ENCODE data around the gene CCDC32. TPM values are rescaled to one million over a fixed set of nuclear protein-coding genes. Genes with fewer than 3 reads are reported as not detected.

CCDC32 gene
- total and polyA plus RNA-seq, 2 of the 13 experiments (the other 11 are each of a cell fraction or from before 2014, with no cell fraction given): 10.8 to 23.2 TPM

DNA sequence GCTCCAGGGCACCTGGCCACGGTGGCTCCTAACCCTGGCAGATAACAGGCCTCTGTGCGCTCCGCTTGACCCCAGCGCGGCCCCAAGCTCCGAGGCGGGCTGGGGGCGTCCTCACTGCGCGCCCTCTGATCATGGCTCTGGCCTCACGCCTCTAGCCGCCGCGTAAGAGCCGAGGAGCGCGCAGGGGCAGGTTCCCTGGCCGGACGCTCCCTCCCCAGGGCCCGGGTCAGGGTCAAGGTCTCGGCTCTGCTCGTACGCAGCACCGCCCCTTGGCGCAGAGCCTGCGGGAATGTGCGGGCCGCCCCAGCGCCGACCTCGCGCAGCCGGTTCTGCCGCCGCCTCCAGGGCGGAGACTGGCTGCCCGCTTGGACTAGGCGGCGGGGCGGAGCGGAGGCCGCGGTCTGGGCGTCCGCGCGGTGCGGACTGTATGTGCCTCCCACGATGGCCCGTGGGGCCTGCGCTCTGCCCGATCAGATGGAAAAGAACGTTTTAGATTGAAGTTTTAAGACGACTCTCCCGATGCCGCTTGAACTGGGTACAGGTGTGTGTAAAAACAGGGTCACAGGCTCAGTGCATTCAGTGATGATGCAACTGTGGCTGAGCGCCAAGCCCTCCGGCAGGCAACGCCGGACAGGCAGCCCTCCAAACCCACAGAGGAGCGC, 53.2 kb downstream of the CCDC32 start (continued):
- TF ChIP-seq ZNF143 (CRISPR knock-in tag; IDR thresholded peaks at IDR 0.05): no peak
- TF ChIP-seq ZNF468 (CRISPR knock-in tag; IDR thresholded peaks at IDR 0.05): no peak
- TF ChIP-seq MIER2 (CRISPR knock-in tag; IDR thresholded peaks at IDR 0.05): no peak
- TF ChIP-seq, protein P1, sequence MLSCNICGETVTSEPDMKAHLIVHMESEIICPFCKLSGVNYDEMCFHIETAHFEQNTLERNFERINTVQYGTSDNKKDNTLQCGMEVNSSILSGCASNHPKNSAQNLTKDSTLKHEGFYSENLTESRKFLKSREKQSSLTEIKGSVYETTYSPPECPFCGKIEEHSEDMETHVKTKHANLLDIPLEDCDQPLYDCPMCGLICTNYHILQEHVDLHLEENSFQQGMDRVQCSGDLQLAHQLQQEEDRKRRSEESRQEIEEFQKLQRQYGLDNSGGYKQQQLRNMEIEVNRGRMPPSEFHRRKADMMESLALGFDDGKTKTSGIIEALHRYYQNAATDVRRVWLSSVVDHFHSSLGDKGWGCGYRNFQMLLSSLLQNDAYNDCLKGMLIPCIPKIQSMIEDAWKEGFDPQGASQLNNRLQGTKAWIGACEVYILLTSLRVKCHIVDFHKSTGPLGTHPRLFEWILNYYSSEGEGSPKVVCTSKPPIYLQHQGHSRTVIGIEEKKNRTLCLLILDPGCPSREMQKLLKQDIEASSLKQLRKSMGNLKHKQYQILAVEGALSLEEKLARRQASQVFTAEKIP (CRISPR knock-in tag; IDR thresholded peaks at IDR 0.05; ENCODE audit: borderline replicate concordance): no peak
- no peak for TF ChIP-seq JUNB (CRISPR knock-in tag; IDR thresholded peaks at IDR 0.05; ENCODE audit: borderline replicate concordance)
- TF ChIP-seq, protein P2, sequence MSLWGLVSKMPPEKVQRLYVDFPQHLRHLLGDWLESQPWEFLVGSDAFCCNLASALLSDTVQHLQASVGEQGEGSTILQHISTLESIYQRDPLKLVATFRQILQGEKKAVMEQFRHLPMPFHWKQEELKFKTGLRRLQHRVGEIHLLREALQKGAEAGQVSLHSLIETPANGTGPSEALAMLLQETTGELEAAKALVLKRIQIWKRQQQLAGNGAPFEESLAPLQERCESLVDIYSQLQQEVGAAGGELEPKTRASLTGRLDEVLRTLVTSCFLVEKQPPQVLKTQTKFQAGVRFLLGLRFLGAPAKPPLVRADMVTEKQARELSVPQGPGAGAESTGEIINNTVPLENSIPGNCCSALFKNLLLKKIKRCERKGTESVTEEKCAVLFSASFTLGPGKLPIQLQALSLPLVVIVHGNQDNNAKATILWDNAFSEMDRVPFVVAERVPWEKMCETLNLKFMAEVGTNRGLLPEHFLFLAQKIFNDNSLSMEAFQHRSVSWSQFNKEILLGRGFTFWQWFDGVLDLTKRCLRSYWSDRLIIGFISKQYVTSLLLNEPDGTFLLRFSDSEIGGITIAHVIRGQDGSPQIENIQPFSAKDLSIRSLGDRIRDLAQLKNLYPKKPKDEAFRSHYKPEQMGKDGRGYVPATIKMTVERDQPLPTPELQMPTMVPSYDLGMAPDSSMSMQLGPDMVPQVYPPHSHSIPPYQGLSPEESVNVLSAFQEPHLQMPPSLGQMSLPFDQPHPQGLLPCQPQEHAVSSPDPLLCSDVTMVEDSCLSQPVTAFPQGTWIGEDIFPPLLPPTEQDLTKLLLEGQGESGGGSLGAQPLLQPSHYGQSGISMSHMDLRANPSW (CRISPR knock-in tag; IDR thresholded peaks at IDR 0.05; ENCODE audit: borderline replicate concordance): no peak
- TF ChIP-seq ZNF549 (CRISPR knock-in tag; IDR thresholded peaks at IDR 0.05): no peak
- TF ChIP-seq ZNF563 (CRISPR knock-in tag; IDR thresholded peaks at IDR 0.05): no peak
- TF ChIP-seq, protein P3, sequence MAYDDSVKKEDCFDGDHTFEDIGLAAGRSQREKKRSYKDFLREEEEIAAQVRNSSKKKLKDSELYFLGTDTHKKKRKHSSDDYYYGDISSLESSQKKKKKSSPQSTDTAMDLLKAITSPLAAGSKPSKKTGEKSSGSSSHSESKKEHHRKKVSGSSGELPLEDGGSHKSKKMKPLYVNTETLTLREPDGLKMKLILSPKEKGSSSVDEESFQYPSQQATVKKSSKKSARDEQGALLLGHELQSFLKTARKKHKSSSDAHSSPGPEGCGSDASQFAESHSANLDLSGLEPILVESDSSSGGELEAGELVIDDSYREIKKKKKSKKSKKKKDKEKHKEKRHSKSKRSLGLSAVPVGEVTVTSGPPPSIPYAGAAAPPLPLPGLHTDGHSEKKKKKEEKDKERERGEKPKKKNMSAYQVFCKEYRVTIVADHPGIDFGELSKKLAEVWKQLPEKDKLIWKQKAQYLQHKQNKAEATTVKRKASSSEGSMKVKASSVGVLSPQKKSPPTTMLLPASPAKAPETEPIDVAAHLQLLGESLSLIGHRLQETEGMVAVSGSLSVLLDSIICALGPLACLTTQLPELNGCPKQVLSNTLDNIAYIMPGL (CRISPR knock-in tag; IDR thresholded peaks at IDR 0.05; ENCODE audit: borderline replicate concordance in 1 of 2, low read depth in 1 of 2): peak; percentile 62 to 81; a peak in 2 of 4 replicates
- 0 out of 2 replicates have a peak, but pooled peaks have one; percentile 27 for TF ChIP-seq DR1 (CRISPR knock-in tag; IDR thresholded peaks at IDR 0.05)
- no peak for TF ChIP-seq SNRNP70 (IDR thresholded peaks at IDR 0.05; ENCODE audit: low read depth, low read length)
- 0 out of 2 replicates have a peak, but pooled peaks have one; percentile 75 for TF ChIP-seq ARID2 (CRISPR knock-in tag; IDR thresholded peaks at IDR 0.05; ENCODE audit: borderline replicate concordance)
- TF ChIP-seq RAD51 (IDR thresholded peaks at IDR 0.05; ENCODE audit: borderline replicate concordance): no peak
- TF ChIP-seq ZNF672 (CRISPR knock-in tag; IDR thresholded peaks at IDR 0.05): no peak
